K562 (cell line): ENCODE results near the gene SHOX. TPM values are rescaled to one million over a fixed set of nuclear protein-coding genes. Genes with fewer than 3 reads are reported as not detected.

Experiments used
- ATAC-seq: fragments of 200-7000 bp; cut with Tn5 transposase; 3 replicates; pipeline ENCODE4 v1.9.1; 2020; ENCODE audit warnings: moderate library complexity
- BruUV-seq: library from RNA; stranded (reverse); fragments of 400-500 nt; replicated peaks from 2 replicates; lab custom pipeline; 2021; lab: Mats Ljungman, UMichigan
- CTCF ChIA-PET: fragments of 300-600 bp; formaldehyde crosslinking; extraction: SDS; loops from one replicate; lab custom pipeline; 2021; ENCODE audit warnings: low intra/inter-chr PET ratio; lab: Yijun Ruan, JAX
- POLR2A ChIA-PET: fragments of 300-600, 350-650 bp; sonication (Branson Sonifier 250); formaldehyde crosslinking; extraction: SDS; loops from one replicate; lab custom pipeline; 2021; ENCODE audit warnings: antibody characterized with exemption, inconsistent platforms; lab: Yijun Ruan, JAX
- DNase-seq, 4 experiments: peaks; one replicate each; pipeline versions ENCODE4 v3.0.0 to v3.0.0-alpha.2; 2011 to 2018; ENCODE audit warnings: low spot score in 3 of 4, mixed read lengths in 3 of 4; ENCODE audit errors: extremely low read depth in 1 of 4
- FAIRE-seq: peaks from 2 replicates; lab custom pipeline; 2011; peaks lifted over from hg19 to GRCh38; lab: Jason Lieb, UNC
- H2AFZ ChIP-seq: 2 replicates; pipeline ENCODE4 v1.6.0; 2011; ENCODE audit warnings: low read depth, low read length, control low read depth, inconsistent platforms
- H3K27ac ChIP-seq: fragments of 200-600 bp; 3 replicates; pipeline ENCODE4 v1.8.0; 2011; ENCODE audit warnings: low read depth, mild to moderate bottlenecking, control low read depth, inconsistent platforms, low read length, moderate library complexity, mixed read lengths; ENCODE audit errors: extremely low read depth
- H3K27me3 ChIP-seq, 2 experiments: fragments of 300-600 bp in 1 of 2; 2 replicates in 1 of 2; 3 replicates in 1 of 2; pipeline versions ENCODE4 v1.6.0 to v1.8.0; 2011; ENCODE audit warnings: inconsistent platforms in 2 of 2, low read length in 2 of 2, mild to moderate bottlenecking in 1 of 2, mixed read lengths in 1 of 2, moderate library complexity in 1 of 2; ENCODE audit not compliant: control insufficient read depth in 2 of 2, insufficient read depth in 2 of 2
- H3K36me3 ChIP-seq: fragments of 300-600 bp; 3 replicates; pipeline ENCODE4 v1.8.0; 2011; ENCODE audit warnings: mild to moderate bottlenecking, low read length, inconsistent platforms; ENCODE audit not compliant: control insufficient read depth, insufficient read depth
- H3K4me1 ChIP-seq, 2 experiments: fragments of 200-600 bp in 1 of 2; replicated peaks in 1 of 2; 2 replicates in 1 of 2; 3 replicates in 1 of 2; pipeline versions ENCODE4 v1.5.1 to v1.8.0; 2011; ENCODE audit warnings: inconsistent platforms in 2 of 2, low read length in 2 of 2, mild to moderate bottlenecking in 1 of 2, mixed read lengths in 1 of 2, moderate library complexity in 1 of 2; ENCODE audit not compliant: control insufficient read depth in 2 of 2, insufficient read depth in 2 of 2
- H3K4me2 ChIP-seq: 2 replicates; pipeline ENCODE4 v1.6.1; 2011; ENCODE audit warnings: low read length, control low read depth, inconsistent platforms, mixed read lengths; ENCODE audit not compliant: insufficient read depth
- H3K4me3 ChIP-seq: fragments of 200-600 bp; sonication (generic), shearing (Covaris generic); 2 replicates; pipeline ENCODE4 v1.5.1; 2016; ENCODE audit warnings: control low read depth, inconsistent platforms
- H3K79me2 ChIP-seq: fragments of 200-600 bp; 3 replicates; pipeline ENCODE4 v1.8.0; 2011; ENCODE audit warnings: low read length, inconsistent platforms; ENCODE audit not compliant: control insufficient read depth, insufficient read depth
- H3K9ac ChIP-seq, 2 experiments: 2 replicates each; pipeline versions ENCODE4 v1.6.0 to v1.6.1; 2011; ENCODE audit warnings: low read depth in 2 of 2, low read length in 2 of 2, control low read depth in 1 of 2, inconsistent platforms in 1 of 2, mild to moderate bottlenecking in 1 of 2, mixed read lengths in 1 of 2; ENCODE audit not compliant: insufficient read depth in 1 of 2
- H3K9me1 ChIP-seq: one replicate; pipeline ENCODE4 v1.6.0; 2011; ENCODE audit warnings: inconsistent platforms, mild to moderate bottlenecking, low read length, moderate library complexity; ENCODE audit not compliant: control insufficient read depth, insufficient read depth
- H3K9me3 ChIP-seq: replicated peaks from 2 replicates; pipeline ENCODE4 v1.5.1; 2011; ENCODE audit warnings: low read depth, low read length, inconsistent platforms; ENCODE audit not compliant: control insufficient read depth, insufficient read depth
- H4K20me1 ChIP-seq: replicated peaks from 2 replicates; pipeline ENCODE4 v1.6.1; 2011; ENCODE audit warnings: low read length, inconsistent platforms, mixed read lengths; ENCODE audit not compliant: control insufficient read depth, insufficient read depth
- GTF2E2 ChIP-seq: fragments of 200-800 bp; sonication (Bioruptor generic); IDR thresholded peaks from 2 replicates; pipeline ENCODE4 v1.6.1; 2016; ENCODE audit warnings: missing genetic modification characterization, missing compliant biosample characterization
- MLLT1 ChIP-seq, 2 experiments: fragments of 450-650 bp; IDR thresholded peaks; 2 replicates each; pipeline ENCODE4 v1.6.1; 2016
- NR3C1 ChIP-seq: sonication (generic); formaldehyde crosslinking; IDR thresholded peaks from 2 replicates; pipeline ENCODE4 v1.8.1; 2022; ENCODE audit warnings: missing genetic modification reagents
- RBBP5 ChIP-seq: fragments of 200-600 bp; sonication (generic); IDR thresholded peaks from 2 replicates; pipeline ENCODE4 v1.6.1; 2012; ENCODE audit warnings: borderline replicate concordance, mild to moderate bottlenecking, low read length, control low read depth, inconsistent platforms; ENCODE audit not compliant: insufficient read depth, poor library complexity, severe bottlenecking
- SRSF9 ChIP-seq: fragments of 200-400 bp; formaldehyde crosslinking; IDR thresholded peaks from 2 replicates; pipeline ENCODE4 v1.6.1; 2017; ENCODE audit warnings: low read depth, low read length, borderline replicate concordance
- TAF15 ChIP-seq: fragments of 200-400 bp; formaldehyde crosslinking; IDR thresholded peaks from 2 replicates; pipeline ENCODE4 v1.6.1; 2017; ENCODE audit warnings: mild to moderate bottlenecking, low read depth, low read length, moderate library complexity
- ZNF512 ChIP-seq: IDR thresholded peaks from 2 replicates; pipeline ENCODE4 v1.6.1; 2016; ENCODE audit warnings: missing genetic modification characterization, missing compliant biosample characterization
- ZNF785 ChIP-seq: fragments of 250-450 bp; sonication (Bioruptor Pico); IDR thresholded peaks from 2 replicates; pipeline ENCODE4 v1.4.0; 2020; ENCODE audit warnings: mild to moderate bottlenecking
- WGBS: fragments of 100-300 bp; shearing (Covaris generic); methylation state at CpG from one replicate; pipeline ENCODE4 v1.1.6; 2016; ENCODE audit warnings: low coverage, mixed read lengths; ENCODE audit not compliant: insufficient coverage; ENCODE audit errors: missing lambda C conversion rate; 5-methylcytosine and 5-hydroxymethylcytosine counted together
- in situ Hi-C: fragments of 300-500 bp; cut with MboI; formaldehyde crosslinking; loops from 4 replicates; pipeline ENCODE4 v1.15.0; 2018; ENCODE audit warnings: inconsistent platforms, mixed read lengths
- intact Hi-C: fragments of 100-400 bp; cut with micrococcal nuclease; formaldehyde crosslinking; loops from 2 replicates; pipeline ENCODE4 v1.14.2; 2022
- polyA plus RNA-seq, 8 experiments: library from polyadenylated mRNA; depleted of rRNA in 4 of 8; stranded (reverse) in 5 of 8; unstranded in 3 of 8; fragments of >200 nt; fragmentation: Nextera tagmentation in 2 of 8; fragmentation: Illumina TruSeq in 1 of 8; extraction: Ambion mirVana in 2 of 8; extraction: Trizol in 1 of 8; gene quantifications; 2 replicates each; pipeline versions ENCODE4 v1.2.1 to v1.2.3, GENCODE V29; 2011 to 2014; ENCODE audit warnings: inconsistent platforms in 1 of 8, missing spikeins in 1 of 8
- total RNA-seq, 7 experiments: library from RNA; depleted of rRNA in 6 of 7; stranded (reverse); fragments of >200 nt in 6 of 7; fragmentation: Illumina TruSeq in 2 of 7; extraction: Trizol in 2 of 7; gene quantifications; 2 replicates each; pipeline versions ENCODE4 v1.2.1 to v1.2.3, GENCODE V29; 2011 to 2021; ENCODE audit warnings: low replicate concordance in 1 of 7

SHOX gene
- total and polyA plus RNA-seq, 9 of the 15 experiments (the other 6 are each of a cell fraction or from before 2014, with no cell fraction given): not detected

- Histone ChIP-seq H3K4me1 (no peaks in the 10 kb centered on the region), H3K9me3 (no peaks in the 10 kb centered on the region), H3K79me2 (no peaks in the 10 kb centered on the region), H3K9me1 (no peaks in the 10 kb centered on the region), H3K36me3 (no peaks in the 10 kb centered on the region), H3K4me2 (no peak overlapping the region), H3K9ac (no peak overlapping the region), H2AFZ (no peak overlapping the region), H3K27ac (no peak overlapping the region), H3K27me3 (peaks cover 0 to 17% of the 10 kb centered on the region in 2 experiments; a peak in 1 of 5 replicates), H4K20me1 (no peaks in the 10 kb centered on the region), H3K4me3 (no peak overlapping the region)
- ChIA-PET CTCF (no interaction called here), POLR2A (no interaction called here)
- TF ChIP-seq ZNF512 (tag) (peak; percentile 72), ZNF785 (CRISPR knock-in tag) (no peak), TAF15 (no peak), GTF2E2 (no peak), SRSF9 (no peak), RBBP5 (no peak), MLLT1 (IDR thresholded peaks at IDR 0.05) (no peak), NR3C1 (CRISPR knock-in tag) (no peak)
- intact Hi-C loops: no loop called here
- no TSS peak for BruUV-seq
- ATAC-seq (no peak), FAIRE-seq (no peak), DNase-seq (no peak)
- 4% methylated on average over 2 of the region's 7 CpGs for WGBS
- in situ Hi-C loops: no loop called here
These were observed 44.8 kb downstream of the SHOX start for GRCh38 chrX:675279-675954.
